ENCODE data around the gene LSP1.

DNA sequence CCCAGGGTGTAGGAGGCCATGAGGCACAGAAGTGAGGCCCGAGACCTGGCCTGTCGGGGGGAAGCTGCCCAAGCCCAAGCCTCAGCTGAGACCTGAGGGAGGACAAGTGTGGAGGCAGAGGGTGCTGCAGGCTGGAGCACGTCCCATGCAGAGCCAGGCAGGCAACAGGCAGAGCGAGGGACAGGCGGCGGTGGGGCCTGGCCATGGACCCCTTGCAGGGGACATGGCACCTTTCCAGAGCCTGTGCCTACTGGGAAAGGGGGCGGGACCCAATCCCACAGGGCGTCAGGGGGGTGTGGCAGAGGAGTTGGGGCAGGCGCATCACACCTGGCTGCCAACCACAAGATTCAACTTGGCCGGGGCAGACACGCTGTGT is 9.8 kb upstream of the LSP1 start:
- TF ChIP-seq, protein P1, sequence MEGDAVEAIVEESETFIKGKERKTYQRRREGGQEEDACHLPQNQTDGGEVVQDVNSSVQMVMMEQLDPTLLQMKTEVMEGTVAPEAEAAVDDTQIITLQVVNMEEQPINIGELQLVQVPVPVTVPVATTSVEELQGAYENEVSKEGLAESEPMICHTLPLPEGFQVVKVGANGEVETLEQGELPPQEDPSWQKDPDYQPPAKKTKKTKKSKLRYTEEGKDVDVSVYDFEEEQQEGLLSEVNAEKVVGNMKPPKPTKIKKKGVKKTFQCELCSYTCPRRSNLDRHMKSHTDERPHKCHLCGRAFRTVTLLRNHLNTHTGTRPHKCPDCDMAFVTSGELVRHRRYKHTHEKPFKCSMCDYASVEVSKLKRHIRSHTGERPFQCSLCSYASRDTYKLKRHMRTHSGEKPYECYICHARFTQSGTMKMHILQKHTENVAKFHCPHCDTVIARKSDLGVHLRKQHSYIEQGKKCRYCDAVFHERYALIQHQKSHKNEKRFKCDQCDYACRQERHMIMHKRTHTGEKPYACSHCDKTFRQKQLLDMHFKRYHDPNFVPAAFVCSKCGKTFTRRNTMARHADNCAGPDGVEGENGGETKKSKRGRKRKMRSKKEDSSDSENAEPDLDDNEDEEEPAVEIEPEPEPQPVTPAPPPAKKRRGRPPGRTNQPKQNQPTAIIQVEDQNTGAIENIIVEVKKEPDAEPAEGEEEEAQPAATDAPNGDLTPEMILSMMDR (IDR thresholded peaks at IDR 0.05; ENCODE audit: low read depth, low read length, missing input control): no peak
- TF ChIP-seq SP1 (IDR thresholded peaks at IDR 0.05) (no peak), JUND (IDR thresholded peaks at IDR 0.05) (no peak), REST (IDR thresholded peaks at IDR 0.05) (no peak), EGR1 (IDR thresholded peaks at IDR 0.05; ENCODE audit: low read depth in 2 of 2) (no peak), RAD21 (IDR thresholded peaks at IDR 0.05) (no peak), MAX (IDR thresholded peaks at IDR 0.05) (no peak)

All from liver (tissue), 3 donors.